ENCODE measurements around the gene CCND3.

The CCND3 gene

GRCh38 chr6:41920921-41921711 is 20.5 kb downstream of the CCND3 start, which contains the start of the genes BYSL and MED20:
BYSL (plus strand) TSS chr6:41921499; CDS start chr6:41921563, 64 bp downstream.
MED20 (minus strand) TSS chr6:41921139; CDS start chr6:41921018, 121 bp downstream.
- DNase-seq: peak; percentile 95

- peak; percentile 32 for DNase-seq
Observed at GRCh38 chr6:41917528-41917927, 24.1 kb downstream of the CCND3 start.

DNA sequence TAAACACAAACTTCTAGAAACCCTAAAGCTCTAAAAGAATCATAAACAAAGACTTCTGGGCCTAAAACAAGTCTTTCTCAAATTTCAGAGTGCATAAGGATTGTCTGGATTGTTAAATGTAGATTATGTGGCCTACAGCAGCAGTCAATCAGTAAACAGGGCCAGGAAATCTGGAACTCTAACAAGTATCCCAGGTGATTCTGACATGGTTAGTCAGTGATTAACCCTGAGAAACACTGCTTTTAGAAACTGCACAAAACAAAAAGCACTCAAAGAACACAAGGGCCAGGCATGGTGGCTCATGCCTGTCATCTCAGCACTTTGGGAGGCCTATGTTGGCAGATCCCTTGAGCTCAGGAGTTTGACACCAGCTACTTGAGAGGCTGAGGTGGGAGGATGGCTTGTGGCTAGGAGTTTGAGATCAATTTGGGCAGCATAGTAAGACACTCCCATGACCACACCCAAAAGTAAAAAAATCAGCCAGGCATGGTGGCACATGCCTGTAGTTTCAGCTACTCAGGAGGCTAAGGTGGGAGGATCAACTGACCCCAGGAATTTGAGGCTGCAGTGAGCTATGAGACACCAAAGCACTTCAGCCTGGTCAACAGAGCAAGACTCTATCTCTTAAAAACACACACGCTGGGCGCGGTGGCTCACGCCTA is 26.6 kb downstream of the CCND3 start:
- no peak for DNase-seq

DNA sequence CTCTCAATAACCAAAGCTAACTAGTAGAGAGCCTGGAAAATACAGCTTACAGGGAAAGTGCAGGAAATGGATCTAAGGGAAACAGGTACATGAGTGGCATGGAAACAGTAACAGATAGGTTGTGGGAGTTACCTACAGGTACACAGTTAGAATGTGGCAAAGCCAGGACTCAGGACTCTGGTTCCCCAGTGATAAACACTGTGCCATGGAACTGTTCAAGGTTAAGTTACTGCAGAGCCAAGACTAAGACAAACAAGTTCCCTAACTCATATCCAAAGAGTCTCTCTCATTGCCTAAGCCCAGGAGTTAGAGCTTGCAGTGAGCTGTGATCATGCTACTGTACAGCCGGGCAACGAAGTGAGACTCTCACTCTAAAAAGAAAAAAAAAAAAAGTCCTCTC is 27.3 kb downstream of the CCND3 start:
- DNase-seq: no peak

GRCh38 chr6:41909727-41910126 is 31.9 kb downstream of the CCND3 start:
- no peak for DNase-seq

GRCh38 chr6:41901882-41902519 is 39.6 kb downstream of the CCND3 start:
- peak; percentile 70 for DNase-seq

DNA sequence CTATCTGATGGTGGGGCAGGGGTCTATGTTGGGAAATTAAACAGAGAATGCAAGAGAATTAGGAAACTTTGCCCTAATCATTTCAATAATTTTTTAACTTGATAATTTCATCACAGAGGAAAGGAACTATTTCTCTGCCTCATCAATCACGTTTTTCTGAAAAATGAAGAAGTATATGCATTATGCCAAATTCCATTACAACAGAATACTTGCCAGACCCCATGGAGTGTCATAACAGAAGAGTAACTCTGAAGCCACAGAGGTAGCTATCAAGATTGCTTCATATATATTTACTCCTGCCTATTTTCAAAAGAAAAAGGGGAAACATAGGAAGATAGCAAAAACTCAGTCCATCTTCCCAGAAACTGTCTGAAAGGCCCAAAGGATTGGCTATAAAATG is 40.7 kb downstream of the CCND3 start:
- no peak for DNase-seq

- no peak for DNase-seq
Observed at GRCh38 chr6:41896281-41896680, 45.3 kb downstream of the CCND3 start.

DNA sequence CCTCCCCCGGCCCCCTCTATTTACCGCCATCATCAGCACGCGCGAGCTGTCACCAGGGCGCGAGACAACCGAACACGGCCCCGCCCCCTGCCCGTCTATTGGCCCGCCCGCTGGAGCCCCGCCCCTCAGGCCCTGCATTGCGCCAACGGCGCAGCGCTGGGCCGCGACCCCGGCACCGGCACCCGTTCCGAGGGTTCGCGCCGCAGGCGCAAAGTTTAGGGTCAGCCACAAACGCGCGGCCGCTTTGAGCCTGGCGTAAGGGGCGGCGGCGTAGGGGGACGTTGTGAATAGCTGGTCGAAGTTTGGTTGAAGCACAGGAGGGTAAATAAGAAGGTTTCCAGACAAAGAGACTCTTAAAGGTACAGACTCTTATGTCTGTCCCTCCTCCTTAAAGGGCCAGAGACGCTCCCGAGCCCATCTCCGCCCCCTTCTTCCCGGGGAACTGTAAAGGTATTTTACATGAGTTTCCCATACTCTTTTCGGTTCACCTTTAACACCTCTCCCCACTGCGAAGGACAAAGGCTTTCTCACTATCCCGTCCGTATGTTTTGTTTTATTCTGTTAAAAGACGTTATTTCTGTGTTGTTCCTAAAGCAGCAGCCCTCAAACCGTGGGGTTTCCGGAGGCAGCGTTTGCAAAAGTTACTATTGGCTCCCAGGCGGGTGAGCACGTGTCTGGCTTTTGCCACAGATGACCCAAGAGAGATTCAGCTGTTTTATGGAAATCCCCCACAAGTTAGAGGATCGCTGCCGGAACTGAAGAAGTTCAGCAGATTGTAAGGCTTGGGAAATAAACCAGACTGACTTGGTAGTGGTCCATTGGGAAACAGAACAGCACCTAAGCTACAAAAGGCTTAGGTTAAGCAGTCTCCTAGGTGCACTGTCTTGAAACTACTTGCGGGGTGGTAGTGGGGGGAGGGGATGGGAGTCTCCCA is 46.0 kb downstream of the CCND3 start, which contains the start of gene USP49:
Gene USP49 (minus strand): TSS at position 76 of the 934 bp plus-strand sequence. CDS start 88,392 bp downstream, outside the sequence.
- peak; percentile 97 for DNase-seq

DNA sequence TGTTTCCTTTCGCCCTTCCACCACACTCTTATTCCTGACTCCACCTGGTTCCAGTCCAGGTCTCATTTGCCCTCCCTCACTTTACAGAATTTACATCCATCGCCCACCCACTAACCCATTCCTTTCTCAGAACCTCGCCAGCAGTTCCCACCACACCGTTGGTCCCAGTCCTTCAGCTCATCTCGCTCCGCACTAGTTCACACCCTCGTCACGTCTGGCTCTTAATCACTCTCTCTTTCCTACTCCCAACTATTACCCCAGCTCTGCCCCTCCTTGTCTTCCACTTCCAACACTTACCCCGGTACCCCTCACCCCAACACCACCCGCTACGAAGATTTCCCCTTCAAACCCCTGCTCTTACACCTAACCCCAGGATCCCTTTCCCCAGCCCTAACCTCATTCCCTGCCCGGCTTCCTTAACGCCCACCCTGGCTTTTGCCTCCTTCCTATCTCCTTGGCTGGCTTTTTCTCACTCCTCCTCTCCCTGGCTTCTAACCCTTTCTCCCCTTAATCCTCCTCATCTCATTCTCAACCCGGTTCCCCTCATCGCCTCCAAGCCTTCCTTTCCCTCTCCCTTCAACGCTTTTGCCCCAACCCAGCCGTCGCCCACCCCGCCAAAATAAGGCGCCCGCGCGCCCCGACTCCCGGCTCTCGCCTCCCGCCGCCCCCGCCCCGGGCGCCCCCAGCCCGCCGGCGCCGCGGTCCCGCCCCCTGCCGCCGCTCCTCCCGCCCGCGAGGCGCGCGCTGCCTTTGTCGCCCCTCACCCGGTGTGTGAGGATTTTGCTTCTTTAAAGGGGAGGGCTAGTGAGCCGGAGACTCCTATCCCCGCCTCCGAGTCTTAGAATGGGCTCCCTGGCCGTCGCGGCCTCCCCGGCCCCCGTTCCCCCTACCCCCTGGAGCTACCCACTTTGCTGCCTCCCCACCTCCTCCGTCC is 47.0 kb downstream of the CCND3 start:
- peak; percentile 16 for DNase-seq

DNA sequence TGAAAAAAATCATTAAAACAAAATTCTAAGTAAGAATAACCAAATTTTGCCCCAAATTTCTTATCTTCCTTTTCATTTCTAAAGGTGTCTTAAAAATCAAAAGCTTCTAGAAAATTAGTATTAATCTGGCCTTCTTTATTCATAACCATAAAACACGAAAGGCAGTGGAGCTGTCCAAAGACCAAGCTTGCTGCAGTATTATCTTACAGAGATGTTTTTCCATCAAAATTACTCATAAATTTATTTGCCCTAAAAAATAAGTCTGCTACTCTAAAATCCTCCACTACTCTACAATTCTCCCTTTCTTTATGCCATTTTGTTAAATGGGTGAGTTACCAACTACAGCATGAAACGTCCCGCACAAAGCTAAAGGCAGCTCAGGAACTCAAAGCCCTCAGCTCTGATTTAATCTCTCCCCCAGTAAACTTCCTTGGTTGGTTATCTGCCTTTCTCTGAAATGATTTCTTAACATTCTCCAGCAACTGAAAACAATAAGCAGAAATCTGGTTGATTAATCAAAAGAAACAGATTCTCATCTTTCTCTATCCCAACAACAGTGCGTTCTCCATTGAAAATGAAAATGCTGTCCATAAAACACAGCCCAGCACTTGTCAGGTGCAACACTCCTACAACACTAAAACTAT is 48.6 kb downstream of the CCND3 start:
- no peak for DNase-seq

DNA sequence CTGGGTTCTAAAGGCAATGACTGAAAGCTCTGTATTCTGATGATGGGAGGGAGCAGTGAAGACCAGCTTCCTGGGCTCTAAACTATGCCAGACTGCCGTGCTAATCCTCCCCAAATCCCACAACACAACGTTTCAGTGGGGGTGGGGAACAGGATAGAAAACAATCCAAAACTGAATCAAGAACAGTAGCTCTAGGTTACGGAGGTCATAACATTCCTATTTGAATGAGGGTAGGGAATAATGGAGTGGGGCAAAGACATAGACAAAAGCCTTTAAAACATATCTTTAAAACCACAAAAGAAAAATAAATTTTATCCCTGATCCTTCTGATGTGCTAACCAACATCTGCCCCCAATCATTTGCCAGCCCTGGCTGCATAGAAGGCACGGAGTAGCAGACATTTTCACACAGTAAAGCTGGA is 54.3 kb downstream of the CCND3 start:
- no peak for DNase-seq

DNA sequence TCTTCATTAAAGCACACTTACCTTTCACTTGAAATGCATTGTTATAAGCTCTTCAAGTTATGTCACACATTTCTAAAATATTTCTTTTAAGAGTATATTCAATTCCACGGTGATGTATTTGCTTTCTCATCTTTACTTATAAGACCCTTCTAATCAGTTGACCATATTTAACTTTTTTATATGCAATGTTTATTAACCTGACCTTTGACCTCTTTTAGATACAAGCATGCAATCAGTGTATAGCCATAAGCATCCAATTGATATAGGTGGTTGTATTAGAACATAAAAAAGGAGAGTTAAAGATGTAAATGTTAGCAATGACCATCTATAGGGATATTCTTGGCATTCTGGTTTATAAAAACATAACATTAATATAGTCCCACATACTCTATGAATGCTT is 55.7 kb downstream of the CCND3 start:
- no peak for DNase-seq

DNA sequence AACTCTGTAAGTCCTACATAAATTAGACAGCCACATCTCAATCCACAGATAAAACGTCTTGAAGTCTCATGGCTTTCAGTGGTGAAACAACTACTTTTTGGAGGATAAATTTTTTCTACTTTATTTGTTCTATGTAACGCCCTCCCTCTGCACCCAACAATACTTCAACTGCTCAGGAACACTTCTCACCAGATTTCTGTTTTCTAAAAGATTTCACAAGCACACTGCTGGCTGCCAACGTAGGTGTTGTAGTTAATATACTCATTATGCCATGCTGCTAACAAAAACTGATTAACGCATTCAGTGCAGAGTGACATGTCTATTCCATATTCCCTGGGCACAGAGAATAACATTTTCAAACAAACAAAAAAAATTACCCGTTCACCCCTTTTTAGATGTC is 56.7 kb downstream of the CCND3 start:
- DNase-seq: no peak

Measured in stimulated activated CD4-positive, alpha-beta T cell treated with anti-CD3 and anti-CD28 coated beads, Interleukin-15, amount 100 ng/mL, for 24 hours (primary cell).